ENCODE measurements around the gene ADK.

DNA sequence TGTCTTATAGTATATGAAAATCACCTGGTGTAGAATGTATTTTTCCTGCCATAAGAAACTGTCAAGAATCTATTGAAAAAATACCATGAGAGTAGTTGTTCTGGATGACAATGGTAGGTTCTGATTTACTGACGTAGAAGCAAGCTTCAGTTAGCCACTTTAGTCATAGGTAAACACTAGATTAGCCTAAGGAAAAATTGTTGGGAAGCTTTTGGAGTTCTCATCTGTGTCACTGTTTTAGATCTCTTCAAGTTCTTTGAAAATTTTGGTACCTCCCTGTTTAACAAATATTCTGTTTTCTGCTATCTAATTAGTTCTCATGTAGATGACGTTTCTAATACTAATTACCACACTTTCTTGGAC is 131.8 kb downstream of the ADK start:
- TF ChIP-seq, protein P1, sequence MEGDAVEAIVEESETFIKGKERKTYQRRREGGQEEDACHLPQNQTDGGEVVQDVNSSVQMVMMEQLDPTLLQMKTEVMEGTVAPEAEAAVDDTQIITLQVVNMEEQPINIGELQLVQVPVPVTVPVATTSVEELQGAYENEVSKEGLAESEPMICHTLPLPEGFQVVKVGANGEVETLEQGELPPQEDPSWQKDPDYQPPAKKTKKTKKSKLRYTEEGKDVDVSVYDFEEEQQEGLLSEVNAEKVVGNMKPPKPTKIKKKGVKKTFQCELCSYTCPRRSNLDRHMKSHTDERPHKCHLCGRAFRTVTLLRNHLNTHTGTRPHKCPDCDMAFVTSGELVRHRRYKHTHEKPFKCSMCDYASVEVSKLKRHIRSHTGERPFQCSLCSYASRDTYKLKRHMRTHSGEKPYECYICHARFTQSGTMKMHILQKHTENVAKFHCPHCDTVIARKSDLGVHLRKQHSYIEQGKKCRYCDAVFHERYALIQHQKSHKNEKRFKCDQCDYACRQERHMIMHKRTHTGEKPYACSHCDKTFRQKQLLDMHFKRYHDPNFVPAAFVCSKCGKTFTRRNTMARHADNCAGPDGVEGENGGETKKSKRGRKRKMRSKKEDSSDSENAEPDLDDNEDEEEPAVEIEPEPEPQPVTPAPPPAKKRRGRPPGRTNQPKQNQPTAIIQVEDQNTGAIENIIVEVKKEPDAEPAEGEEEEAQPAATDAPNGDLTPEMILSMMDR (IDR thresholded peaks at IDR 0.05; ENCODE audit: low read depth, low read length): no peak
- no peak for TF ChIP-seq EZH2phosphoT487 (IDR thresholded peaks at IDR 0.05; ENCODE audit: low read depth)

Measured in OCI-LY3 (cell line).